Stimulated activated CD8-positive, alpha-beta memory T cell treated with anti-CD3 and anti-CD28 coated beads, Interleukin-4, amount 100 ng/mL, for 4 hours (primary cell): ENCODE data around the gene HS6ST3.
"Not testable (repeated sequence)": the region's sequence is repeated elsewhere in the genome, so short reads cannot be mapped to it uniquely, and the experiment has no call there.

Experiments used
- DNase-seq, 2 donors: peaks; one replicate each; pipeline ENCODE4 v3.0.0-alpha.2; 2020; ENCODE audit warnings: low read depth in 2 of 2, low spot score in 1 of 2

HS6ST3 gene

DNA sequence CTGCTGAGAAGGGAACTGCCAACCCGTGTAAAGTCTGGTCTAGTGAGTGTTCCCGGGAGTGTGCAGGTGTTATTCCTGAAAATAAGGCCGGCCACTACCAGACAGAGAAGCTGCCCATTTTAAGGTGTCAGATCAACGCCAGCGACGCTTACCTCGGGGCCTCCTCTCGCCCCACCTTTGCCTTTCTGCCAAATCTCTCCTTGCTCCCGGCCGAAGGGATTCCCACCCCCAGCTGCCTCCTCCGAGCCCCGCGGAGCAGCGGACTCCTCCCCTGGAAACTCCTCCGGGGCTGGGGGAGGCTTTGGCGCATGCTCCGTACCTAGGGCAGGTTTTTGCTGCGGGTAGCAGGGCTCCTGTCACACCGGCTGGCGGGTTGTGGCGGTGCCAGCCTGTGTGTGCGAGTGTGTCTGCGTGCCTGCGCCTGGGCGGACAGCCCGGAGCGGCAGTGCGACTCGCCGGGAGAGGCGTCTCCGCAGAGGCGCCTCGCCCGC, at the start of gene HS6ST3:
TSS of gene HS6ST3 (plus strand) at position 359 of the 491 bp plus-strand sequence.
- no peak for DNase-seq

DNA sequence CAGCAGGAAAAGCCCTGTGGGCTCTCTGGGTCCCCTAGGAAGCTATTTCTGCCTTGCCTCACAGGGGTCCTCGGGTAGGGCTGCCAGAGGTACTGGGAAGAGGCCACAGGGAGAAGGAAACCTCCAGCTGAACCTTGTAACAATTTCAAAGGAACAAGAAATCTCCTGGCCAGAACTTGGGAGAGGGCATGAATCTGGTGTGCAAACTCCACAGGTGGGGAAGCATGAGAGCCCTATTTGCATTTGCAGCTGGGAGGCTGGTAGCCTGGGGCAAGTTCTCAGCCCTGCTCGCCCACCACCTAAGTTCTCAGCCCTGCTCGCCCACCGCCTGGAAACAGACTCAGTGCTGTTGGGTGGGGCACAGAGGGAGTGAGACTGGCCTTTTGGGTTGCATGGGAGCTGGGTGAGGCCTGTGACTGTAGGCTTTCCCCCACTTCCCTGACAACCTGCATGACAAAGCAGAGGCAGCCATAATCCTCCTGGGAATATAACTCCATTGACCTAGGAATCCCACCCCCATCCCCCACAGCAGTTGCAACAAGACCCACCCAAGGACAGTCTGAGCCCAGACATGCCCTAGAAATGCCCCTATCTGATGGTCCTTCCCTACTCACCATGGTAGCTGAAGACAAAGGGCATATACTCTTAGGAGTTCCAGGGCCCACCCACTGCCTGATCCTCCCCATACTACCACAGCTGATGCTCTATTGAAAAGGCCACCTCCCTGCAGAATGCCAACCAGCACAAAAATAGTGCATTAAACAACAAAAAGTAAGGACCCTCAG, 48.4 kb upstream of the HS6ST3 start:
- DNase-seq = no peak

DNA sequence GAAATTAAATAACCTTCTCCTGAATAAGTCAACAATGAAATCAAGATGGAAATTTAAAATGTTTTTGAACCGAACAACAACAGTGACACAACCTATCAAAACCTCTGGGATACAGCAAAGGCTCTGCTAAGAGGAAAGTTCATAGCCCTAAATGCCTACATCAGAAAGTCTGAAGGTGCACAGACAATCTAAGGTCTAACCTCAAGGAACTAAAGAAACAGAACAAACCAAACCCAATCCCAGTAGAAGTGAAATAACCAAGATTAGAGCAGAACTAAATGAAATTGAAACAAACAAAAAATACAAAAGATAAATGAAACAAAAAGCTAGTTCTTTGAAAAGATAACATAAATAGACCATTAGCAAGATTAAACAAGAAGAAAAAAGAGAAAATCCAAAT, 45.7 kb upstream of the HS6ST3 start:
- no peak for DNase-seq

DNA sequence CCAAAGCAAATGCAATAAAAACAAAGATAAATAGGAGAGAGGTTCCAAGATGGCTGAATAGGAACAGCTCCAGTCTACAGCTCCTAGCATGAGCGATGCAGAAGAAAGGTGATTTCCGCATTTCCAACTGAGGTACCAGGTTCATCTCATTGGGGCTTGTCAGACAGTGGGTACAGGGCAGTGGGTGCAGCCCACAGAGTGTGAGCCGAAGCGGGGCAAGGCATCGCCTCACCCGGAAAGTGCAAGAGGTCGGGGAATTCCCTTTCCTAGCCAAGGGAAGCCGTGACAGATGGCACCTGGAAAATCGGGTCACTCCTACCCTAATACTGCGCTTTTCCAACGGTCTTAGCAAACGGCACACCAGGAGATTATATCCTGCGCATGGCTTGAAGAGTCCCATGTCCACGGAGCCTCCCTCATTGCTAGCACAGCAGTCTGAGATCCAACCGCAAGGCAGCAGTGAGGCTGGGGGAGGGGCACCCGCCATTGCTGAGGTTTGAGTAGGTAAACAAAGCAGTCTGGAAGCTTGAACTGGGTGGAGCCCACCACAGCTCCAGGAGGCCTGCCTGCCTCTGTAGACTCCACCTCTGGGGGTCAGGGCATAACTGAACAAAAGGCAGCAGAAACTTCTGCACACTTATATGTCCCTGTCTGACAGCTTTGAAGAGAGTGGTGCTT, 43.3 kb upstream of the HS6ST3 start:
- DNase-seq = not testable (repeated sequence)

DNA sequence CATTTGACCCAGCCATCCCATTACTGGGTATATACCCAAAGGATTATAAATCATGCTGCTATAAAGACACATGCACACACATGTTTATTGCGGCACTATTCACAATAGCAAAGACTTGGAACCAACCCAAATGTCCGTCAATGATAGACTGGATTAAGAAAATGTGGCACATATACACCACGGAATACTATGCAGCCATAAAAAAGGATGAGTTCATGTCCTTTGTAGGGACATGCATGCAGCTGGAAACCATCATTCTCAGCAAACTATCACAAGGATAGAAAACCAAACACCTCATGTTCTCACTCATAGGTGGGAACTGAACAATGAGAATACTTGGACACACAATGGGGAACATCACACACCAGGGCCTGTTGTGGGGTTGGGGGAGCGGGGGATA, 39.0 kb upstream of the HS6ST3 start:
- not testable (repeated sequence) for DNase-seq

DNA sequence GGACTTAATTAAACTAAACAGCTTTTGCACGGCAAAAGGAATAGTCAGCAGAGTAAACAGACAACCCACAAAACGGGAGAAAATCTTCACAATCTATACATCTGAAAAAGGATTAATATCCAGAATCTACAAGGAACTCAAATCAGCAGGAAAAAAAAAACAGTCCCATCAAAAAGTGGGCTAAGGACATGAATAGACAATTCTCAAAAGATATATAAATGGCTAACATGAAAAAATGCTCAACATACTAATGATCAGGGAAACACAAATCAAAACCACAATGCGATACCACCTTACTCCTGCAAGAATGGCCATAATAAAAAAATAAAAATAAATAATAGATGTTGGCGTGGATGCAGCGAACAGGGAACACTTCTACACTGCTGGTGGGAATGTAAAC, 38.4 kb upstream of the HS6ST3 start:
- DNase-seq = not testable (repeated sequence)

DNA sequence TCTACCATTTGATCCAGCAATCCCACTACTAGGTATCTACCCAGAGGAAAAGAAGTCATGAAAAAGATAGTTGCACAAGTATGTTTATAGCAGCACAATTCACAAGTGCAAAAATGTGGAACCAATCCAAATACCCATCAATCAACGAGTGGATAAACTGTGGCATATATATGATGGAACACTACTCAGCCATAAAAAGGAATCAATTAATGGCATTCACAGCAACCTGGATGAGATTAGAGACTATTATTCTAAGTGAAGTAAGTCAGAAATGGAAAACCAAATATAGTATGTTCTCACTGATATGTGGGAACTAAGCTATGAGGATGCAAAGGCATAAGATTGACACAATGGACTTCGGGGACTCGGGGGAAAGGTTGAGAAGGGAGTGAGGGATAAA, 38.0 kb upstream of the HS6ST3 start:
- not testable (repeated sequence) for DNase-seq

DNA sequence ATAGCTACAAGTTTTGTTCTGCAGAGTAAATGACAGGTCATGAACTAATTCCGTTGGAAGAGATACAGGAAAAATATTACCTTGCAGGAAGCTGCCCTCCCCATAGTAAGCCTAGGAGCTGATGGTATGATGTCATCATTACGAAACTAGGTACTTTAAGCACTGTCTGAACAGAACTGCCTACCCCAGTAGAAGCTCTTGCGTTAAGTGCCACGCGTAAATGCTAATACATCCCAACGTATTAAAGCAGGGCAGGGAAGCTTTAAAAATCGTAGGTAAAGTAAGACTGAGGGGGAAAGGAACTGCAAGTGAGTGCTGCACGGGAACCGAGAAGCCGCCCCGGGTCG, 37.3 kb upstream of the HS6ST3 start:
- DNase-seq = no peak

DNA sequence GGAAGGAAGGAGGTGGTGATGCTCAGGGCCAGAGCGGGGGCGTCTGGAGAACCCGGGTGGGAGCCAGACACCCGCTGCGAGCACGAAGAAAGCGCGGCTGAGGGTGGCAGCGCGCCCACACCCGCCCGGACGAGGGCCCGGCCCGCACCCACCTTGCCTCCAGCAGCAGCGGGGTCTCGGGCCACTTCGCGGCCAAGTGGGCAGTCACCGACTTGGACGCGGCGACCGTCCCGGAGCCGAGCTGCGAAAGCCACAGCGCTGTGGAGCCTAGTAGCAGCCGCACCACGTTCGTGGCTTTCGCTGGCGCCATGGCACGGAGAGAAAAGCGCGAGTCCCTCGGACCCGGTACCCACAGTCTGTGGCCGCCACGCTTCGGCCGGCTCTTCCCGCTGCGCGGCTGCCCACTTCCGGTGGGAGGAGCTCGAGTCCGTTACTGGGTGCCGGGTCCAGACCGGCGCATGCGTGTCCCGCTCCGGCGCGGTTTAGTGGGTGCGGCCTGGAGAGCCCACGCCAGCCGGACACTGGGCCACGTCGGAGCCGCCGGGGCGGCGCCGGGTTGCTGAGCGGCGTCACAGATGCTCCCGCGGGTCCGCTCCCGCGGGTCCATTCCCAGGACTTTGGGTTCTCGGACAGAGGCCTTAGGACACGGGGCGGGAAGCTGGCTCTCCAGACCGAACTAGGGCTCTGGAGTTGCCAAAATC, 36.8 kb upstream of the HS6ST3 start, which contains the start of gene UGGT2:
TSS of gene UGGT2 (minus strand) at position 399 of the 701 bp plus-strand sequence. CDS start at position 310, 89 bp downstream.
- no peak for DNase-seq

DNA sequence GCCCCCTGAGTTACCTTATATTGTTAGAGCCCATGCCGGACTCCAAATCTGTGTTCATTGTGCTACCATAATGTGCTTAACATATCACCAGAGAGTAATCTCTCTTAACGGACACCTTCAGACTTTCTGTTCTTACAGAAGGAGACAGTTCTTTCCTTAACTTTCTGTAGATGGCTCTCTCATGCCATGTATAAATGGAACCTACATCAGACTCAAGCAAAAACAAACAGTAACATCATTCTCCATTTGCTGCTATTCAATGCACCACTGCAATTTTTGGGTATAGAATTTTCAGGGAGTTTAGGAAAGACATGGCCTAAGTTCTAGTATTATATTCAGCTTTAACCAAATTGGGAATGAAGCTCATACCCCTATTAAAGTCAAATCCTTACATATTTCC, 24.1 kb upstream of the HS6ST3 start:
- DNase-seq = no peak

DNA sequence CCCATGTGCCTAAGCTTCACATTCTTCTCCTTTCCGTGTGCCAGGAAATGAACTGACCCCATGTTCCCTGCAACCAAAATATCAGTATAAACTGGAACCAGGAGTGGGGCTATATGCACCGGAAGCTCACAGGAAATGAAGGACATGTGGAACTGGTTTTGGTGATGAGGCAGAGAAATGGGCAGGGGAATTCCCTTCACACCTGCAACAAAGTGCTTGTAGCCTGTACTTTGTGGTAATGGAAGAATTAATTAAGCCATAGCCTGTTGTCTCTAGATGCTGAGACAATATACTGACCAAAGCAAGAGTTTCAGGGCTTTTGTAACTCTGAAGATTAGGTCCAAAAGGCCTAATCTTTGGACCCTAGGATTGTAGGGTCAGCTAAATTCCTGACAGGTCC, 21.2 kb upstream of the HS6ST3 start:
- no peak for DNase-seq

DNA sequence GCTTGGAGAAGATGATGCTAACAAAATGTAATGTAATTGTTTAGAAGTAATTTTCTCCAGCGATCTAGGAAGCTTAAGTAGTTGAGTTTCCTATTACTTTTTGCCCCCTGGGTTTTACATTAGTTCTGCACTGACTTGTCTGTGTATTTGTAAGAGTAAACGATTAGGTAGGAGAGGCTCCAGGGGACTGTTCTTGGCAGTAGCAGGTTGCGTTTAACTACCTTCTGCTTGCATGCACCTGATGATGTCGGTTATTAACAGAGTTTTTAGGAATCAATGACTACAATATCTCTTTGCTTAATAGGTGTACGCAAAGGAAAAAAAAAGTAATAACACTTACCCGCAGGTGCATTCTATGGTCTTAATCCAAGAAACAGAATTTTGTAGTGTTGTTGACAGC, 18.4 kb upstream of the HS6ST3 start:
- DNase-seq = no peak

DNA sequence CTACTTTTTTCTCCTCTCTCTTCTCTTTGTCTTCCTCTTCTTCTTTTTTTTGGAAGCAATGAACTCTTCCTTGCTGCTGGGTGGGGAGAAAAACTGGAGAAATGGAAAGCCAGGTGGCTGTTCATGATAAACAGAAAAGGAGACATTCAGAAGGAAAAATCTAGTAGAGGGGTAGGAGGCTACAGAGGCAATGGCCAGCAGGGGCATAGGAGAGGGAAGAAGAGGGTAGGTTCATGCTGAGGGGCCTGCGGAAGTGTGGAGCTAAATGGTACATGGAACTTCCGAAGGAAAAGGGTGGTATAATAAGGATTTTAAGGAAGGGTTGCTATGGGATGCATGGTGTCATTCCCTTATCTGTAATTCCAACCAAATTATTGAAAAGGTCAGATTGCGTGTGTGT, 17.5 kb upstream of the HS6ST3 start:
- DNase-seq = no peak

DNA sequence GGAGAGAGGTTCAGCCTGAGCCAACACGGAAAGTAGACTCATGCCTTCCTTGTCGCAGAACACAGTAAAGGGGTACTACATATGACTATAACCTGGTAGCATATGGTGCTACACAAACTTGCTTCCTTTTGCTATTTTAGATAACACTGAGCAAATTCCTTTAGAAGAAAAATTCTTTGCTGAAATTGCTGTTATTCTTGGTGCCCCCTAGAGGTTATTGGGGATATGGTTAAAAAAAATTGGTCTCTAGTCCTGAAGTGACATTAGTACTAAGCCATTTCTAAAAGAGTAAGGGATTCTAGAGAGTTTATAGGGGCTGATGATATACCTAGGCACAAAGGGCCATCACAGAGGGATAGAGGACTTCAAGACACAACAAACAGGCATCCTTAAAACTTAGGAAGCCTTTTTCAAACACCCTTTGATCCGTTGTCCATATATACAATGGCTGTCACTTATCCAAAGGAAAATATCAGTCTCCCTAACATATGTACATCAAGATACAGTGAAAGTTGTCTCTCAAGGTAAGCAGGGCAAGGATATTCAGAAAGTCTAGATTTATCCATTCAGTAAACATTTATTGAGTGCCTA, 13.9 kb upstream of the HS6ST3 start:
- no peak for DNase-seq

DNA sequence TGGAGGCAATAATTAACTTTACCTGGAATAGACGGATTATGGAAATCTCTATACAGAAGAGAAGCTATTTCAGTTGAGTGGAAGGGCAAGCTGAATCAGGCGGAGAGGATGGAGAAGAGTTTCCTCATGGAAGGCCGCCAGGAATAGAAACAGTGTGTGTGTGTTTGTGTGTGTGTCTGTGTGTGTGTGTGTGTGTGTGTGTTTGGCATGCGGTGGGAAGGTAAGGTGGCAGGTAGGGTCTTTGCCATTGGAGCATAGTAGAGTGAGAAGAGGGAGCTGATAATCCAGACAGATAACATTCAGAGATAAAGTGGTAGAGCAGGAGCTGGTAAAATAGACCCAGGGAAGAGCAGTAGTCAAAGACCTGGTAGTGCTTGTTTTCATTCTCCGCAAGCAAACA, 9.2 kb upstream of the HS6ST3 start:
- no peak for DNase-seq

DNA sequence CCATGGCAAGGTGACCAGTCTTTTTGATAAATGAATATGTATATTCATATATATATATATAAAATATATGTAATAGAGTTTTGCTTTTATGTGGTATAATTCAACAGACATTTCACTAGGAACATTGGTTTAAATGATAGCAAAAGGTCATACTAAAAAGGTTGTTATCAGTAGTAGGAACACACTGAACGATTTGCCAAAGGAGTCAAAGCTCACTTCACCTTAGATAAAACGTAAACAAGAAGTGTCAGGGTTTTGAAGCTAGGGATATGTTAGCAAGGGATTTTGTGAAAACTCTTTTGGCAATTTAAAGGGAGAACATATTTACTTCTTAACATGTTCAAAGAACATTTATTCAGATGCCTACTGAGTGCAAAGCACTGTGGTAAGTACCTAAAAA, 8.0 kb upstream of the HS6ST3 start:
- no peak for DNase-seq

DNA sequence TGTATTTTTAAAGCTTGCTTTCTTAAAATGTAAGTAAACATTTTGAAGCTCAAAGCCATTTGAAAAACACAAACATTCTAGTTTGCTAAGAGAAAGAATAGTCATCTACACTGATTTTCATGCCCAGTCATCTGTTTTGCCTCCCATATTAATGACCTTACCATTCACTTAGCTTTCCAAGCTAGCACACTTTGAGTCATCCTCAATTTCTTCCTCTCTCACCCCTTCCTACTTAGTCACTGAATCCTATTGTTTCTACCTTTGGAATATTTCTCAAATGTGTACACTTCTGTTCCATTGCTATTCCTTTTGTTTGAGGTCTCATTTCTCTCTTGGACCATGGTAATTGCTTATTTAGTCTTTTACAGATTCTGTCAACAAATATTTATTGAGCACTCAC, 7.3 kb upstream of the HS6ST3 start:
- DNase-seq = no peak

DNA sequence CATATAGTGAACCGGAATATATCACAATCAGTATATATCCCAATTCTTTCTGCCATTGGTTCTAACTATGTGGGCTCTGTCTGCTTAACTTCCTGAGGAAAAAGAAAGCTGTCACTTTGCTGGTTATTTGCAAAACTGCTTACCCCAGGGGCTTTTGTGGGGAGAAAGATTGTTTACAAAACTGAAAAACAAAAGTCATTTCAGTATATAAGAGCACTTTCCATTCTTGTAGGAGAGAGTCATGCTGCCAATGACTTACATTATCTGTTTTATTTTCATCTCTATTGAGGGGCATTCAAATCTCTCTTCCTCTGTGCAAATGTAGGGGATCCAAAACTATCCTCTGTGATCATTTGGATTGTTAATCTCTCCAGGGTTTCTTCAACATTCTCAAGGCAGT, 3.2 kb upstream of the HS6ST3 start:
- no peak for DNase-seq

DNA sequence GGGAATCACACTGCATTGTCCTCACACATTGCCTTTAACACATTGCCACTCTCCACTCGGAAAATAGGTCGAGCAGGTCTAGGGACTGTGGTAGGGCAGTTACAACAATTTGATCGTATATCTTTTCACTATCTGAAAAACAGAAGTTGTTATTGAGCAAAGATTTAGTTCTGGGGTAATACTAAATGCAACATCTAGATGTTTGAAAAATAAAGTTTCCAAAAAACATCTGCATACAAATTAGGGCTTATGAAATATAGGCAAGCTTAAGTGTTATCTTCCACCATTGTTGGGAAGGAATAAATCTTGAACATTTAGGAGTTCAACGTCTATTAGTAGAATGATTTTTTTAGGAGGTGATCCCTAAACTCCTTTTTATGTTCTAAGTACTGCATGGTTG, 768 bp upstream of the HS6ST3 start:
- DNase-seq = no peak

DNA sequence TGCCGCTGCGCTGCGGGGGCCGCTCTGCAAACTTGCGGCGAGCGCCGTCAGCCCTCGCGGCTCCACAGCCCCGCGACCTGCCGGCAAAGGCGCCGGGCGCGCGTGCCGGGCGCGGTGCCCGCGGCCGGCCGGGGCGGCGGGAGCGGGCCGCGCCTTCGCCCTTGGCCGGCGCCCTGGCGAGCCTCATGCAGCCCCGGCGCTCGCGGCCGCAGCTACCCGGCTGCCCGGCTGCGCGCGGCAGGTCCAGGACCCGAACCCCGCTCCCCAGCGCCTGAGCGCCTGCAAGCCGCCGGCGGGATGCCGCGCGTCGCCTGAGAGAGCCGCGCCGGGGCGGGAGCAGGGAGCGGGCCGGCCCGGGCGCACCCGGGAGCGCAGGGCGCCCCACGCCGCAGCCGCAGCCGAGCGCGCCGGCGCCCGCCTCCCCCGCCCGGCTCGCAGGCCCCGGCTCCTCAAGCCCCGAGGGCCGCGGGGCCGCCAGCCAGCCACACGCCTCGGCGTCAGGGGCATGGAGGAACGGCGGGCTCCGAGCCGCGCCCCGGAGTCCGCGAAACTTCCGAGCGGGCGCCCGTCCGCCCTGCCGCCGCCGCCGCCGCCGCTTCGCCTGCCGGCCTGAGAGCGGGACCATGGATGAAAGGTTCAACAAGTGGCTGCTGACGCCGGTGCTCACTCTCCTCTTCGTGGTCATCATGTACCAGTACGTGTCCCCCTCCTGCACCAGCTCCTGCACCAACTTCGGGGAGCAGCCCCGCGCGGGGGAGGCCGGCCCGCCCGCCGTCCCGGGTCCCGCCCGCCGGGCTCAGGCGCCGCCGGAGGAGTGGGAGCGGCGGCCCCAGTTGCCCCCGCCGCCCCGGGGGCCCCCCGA, 564 bp downstream of the HS6ST3 start:
- no peak for DNase-seq
